ENCODE data around the gene STBD1.
"Not testable (repeated sequence)": the region's sequence is repeated elsewhere in the genome, so short reads cannot be mapped to it uniquely, and the experiment has no call there.

The STBD1 gene

DNA sequence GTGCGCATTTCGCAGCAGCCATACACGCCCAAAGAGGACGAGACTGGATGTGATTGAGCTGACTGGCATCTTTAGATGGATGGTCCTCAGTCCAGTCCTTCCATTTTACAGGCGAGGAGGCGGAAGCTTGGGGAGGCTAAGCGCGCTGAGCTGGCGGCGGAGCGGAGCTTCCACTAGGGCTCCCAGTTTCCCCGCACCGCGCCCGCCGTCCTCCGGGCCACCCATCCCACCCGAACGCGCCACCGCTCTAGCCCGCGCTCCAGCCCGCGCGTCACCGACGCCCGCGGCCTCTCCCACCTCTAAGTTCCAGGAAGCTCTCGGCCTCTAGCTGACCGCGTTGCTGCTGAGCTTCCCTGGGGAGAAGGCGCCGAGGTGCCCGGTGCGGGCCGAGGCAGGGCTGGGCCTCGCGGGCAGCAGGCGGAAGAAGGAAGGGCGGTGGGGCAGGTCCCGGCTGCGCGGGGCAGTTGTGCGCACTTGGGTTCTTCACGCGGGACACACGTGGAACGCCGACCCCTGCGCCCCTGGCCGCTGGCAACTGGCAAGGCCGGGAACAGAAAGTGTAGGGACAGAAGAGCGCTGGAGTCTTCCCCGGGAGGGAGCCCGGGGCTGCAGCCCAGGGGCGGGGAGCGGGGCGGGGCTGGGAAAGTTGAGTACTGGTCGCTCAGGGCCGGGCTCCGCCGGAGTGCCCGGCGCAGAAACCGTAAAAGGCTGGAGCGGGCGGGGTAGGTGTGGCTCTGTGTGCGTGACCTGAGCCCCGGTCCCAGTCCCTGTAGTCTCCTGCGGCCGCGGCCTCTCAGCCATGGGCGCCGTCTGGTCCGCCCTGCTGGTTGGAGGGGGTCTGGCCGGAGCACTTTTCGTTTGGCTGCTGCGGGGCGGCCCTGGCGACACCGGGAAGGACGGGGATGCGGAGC lies at the start of gene STBD1:
STBD1 (plus strand) TSS at position 763 of the 911 bp plus-strand sequence; CDS start at position 800, 37 bp downstream.
- DNase-seq (ENCODE audit: low read depth, low spot score) = no peak

- DNase-seq (ENCODE audit: low read depth, low spot score) = no peak
Observed at GRCh38 chr4:76256968-76257367, 49.6 kb upstream of the STBD1 start.

DNA sequence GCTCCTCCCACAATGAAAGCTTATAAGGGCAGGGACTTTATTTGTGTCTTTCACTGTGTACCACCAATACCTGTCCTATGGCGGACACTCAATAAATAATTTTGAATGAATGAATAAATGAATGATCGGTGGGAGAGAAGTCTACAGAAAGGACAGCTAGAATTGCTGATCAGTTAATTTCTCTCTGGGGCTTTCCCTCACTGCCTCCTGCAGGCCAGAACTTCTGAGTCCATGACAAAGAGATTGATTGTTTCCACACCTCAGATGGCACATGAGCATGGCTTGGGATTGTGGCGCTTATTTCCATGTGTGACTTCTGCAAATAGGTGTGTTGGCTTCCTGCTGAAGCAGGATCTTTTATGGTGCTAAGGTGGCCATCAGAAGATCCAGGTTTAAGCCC lies 48.7 kb upstream of the STBD1 start:
- DNase-seq (ENCODE audit: low read depth, low spot score) = no peak

DNA sequence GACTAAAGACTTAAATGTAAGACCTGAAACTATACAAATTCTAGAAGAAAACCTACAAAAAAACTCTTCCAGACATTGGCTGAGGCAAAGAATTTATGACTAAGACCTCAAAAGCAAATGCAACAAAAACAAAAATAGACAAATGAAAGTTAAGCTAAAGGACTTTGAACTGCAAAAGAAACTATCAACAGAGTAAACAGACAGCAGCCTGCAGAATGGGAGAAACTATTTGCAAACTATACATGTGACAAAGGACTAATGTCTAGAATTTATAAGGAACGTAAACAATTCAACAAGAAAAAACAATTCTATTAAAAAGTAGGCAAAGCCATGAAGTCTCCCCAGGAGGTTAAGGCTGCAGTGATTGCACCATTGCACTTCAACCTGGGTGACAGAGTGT lies 46.0 kb upstream of the STBD1 start:
- no peak for DNase-seq (ENCODE audit: low read depth, low spot score)

DNA sequence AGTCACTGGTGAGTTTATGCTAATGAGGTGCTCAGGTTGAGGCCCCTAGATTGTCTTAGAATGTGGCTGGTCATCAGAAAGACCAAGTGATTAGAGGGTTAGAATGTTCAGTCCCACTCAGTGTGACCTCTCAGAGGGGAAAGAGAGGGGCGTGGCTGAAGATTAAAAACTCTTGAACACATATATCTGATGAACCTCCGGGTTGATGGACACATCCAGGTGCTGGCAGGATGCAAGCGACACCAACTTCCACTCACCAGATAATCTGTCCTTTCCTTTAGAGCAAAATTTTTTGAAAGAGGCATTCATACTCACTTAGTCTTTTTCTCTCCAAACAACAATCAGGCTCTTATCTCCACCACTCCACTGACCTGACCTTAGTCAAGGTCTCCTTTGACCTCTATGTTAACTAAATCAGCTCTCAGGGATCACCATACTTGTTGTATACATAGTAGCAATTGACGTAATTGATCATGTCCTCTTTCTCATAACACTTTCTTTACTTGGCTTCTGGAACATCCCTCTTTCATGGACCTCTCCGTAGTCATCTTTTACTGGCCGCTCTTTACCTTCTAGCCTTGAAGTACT lies 40.8 kb upstream of the STBD1 start:
- no peak for DNase-seq (ENCODE audit: low read depth, low spot score)

DNA sequence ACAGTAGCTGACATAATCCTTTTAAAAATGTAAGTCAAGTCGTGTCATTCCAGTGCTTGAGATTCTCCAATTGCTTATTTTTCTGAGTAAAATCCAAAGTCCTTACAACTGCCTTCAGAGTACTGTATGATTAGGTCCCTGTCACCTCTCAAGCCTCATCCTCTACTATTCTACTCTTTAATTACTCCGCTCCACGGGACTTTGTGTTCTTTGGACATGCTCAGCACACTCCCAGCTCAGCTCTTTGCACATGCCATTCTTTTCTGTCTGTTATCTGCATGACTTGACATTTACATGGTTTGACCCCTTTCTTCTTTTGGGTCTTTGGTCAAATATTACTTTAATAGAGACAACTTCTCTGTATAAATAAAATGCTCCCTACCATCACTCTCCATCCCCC lies 39.9 kb upstream of the STBD1 start:
- no peak for DNase-seq (ENCODE audit: low read depth, low spot score)

DNA sequence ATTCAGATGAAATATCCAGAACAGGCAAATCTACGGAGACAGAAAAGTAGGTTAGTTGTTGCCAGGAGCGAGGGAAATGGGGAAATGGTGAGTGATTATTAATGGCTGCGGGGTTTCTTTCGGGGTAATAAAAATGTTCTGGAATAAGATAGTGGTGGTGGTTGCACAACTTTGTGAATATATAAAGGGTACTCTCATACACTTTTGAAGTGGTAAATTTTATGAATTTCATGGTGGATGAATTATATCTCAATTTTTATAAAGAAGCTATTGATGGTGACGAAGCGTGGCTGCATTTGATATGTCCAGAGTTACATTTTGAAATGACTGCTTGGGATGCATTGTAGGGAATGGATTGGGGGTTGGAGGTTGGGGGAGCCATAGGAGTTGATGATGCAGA lies 38.7 kb upstream of the STBD1 start:
- no peak for DNase-seq (ENCODE audit: low read depth, low spot score)

GRCh38 chr4:76270244-76271175 lies 36.0 kb upstream of the STBD1 start:
- no peak for DNase-seq (ENCODE audit: low read depth, low spot score)

- no peak for DNase-seq (ENCODE audit: low read depth, low spot score)
Observed at GRCh38 chr4:76271248-76271647, 35.3 kb upstream of the STBD1 start.

DNA sequence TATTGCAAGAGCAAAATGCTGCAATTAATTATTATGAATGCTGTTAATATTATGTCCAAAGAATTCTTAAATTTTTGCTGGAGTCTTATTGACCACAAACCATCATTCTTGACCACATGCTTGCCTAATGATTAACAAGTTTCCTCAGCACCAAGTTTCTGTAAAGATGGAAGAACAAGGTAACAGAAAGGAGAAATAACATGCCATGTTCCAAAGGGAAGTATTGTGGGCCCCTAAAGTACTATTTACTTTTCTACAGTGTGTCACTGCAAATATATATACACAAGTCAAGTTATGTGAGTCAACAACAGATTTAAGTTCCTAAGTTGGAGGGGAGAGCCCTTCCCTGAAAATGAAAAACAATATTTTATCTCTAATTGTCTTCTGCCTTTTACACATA lies 34.5 kb upstream of the STBD1 start:
- no peak for DNase-seq (ENCODE audit: low read depth, low spot score)

DNA sequence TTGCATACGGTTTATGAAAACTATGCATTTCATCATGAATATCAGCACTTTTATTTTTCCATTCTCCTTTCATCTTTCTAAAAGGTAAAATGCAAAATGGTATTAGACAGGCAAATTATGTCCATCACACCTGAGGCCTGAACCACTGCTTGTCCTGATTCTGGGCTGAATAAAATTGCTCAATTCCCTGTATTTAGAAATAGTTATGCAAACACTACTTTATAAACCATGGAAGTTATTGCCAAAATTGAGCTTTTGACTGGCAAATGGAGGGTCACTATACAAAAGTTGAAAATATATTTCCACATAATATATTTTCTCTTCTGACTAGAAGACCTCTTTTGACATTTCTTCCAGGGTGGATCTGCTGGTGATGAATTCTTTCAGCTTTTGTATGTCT lies 34.0 kb upstream of the STBD1 start:
- DNase-seq (ENCODE audit: low read depth, low spot score) = no peak

- DNase-seq (ENCODE audit: low read depth, low spot score) = no peak
Observed at GRCh38 chr4:76272999-76273398, 33.5 kb upstream of the STBD1 start.

GRCh38 chr4:76275486-76276124 lies 30.9 kb upstream of the STBD1 start:
- DNase-seq (ENCODE audit: low read depth, low spot score) = no peak

- no peak for DNase-seq (ENCODE audit: low read depth, low spot score)
Observed at GRCh38 chr4:76276813-76277212, 29.7 kb upstream of the STBD1 start.

DNA sequence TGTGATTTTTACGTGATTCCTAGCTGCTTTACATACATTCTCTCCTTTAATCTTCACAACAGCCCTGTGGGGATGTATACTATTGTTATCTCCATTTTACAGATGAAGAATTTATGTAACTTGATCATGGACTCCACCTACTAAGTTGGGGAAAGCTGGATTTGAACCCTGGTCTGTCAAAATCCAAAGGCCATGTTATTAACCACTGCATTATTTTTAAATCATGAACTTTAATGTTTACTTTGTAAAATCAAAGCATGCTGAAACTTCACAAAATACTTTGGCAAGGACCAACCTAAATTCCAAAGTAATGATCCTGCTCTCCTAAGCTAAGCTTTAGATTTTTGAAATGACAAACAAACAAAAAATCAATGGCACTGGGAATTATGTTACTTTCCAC lies 28.9 kb upstream of the STBD1 start:
- DNase-seq (ENCODE audit: low read depth, low spot score) = no peak

DNA sequence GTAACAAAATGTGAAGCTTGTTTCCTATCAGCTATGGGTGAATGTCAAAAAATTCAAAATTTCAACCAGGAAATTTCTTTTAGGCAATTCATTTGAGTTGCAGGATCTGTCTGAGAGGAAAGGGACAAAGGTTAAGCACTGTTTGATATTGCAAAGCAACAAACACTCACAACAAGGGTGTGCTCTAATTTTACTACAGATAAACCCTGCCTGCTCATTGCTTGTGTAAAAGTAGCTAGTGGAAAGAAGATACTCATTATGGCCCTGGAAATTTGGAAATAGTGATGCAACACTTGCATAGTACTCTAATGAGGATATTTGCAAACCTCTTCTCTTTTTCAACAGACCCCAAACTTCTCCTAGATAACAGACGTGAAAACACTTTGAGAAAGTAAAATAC lies 27.9 kb upstream of the STBD1 start:
- no peak for DNase-seq (ENCODE audit: low read depth, low spot score)

GRCh38 chr4:76279462-76279861 lies 27.1 kb upstream of the STBD1 start:
- no peak for DNase-seq (ENCODE audit: low read depth, low spot score)

DNA sequence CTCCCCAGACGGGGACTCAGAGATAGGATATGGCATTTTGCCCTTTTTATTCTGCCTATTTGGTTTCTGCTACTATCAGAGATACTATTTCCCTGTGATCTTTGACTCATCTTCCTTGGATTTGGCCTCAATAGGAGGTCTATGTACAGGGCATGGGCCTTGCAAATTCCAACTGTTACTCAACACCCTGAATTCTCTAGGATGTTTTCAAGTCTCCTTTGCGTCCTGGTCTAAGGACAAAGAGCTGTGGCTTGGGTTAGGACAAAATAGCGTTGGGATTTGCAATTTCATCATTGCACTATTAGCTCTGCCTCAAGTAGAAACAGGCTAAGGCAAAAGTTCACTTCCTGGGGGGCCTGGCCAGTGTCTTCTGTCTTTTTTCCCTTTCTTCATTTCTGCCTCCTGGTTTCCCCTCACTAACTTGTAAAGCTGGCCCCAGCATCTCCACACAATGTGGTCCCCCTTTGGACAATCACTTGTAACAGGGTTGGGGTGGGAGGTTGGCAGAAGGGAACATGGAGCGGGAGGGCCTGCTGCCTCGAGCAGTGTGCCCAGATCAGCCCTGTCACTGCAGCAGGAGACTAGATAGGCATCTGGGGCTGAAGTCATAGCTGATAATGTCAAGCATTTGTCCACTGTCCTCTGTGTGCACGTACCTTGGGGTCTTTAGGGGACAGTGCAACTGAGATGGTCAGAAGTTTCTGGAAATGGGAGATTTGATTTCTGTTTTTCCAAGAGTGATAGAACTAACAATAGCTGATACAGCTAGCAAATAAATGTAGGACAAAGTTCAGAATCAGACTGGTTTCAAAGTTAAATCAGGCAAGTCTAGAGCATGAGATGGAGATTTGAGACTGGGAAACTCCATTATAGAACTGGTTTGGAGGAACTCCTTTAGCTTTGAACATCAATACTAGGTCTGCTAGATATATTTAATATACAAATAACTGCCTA lies 25.8 kb upstream of the STBD1 start:
- DNase-seq (ENCODE audit: low read depth, low spot score) = no peak

- not testable (repeated sequence) for DNase-seq (ENCODE audit: low read depth, low spot score)
Observed at GRCh38 chr4:76281594-76281993, 24.9 kb upstream of the STBD1 start.

GRCh38 chr4:76282941-76283689 lies 23.4 kb upstream of the STBD1 start:
- no peak for DNase-seq (ENCODE audit: low read depth, low spot score)

Data from activated naive CD8-positive, alpha-beta T cell treated with anti-CD3 and anti-CD28 coated beads, Interleukin-2, amount 50 U/mL, for 16 hours (primary cell).